ENCODE measurements around the gene KRT81.
"Not testable (repeated sequence)": the region's sequence is repeated elsewhere in the genome, so short reads cannot be mapped to it uniquely, and the experiment has no call there.

The KRT81 gene

GRCh38 chr12:52275686-52276085 is 15.6 kb downstream of the KRT81 start:
- no peak for DNase-seq (ENCODE audit: low read depth in 1 of 2, low spot score in 1 of 2)

GRCh38 chr12:52274521-52275120 is 16.7 kb downstream of the KRT81 start, which contains the start of gene KRT86:
Gene KRT86, plus strand, starts transcription at chr12:52274645. Its CDS starts 27,272 bp downstream, at chr12:52301917.
- no peak for DNase-seq (ENCODE audit: low read depth in 1 of 2, low spot score in 1 of 2)

GRCh38 chr12:52271158-52271557 is 20.2 kb downstream of the KRT81 start:
- DNase-seq (ENCODE audit: low read depth in 1 of 2, low spot score in 1 of 2) = no peak

GRCh38 chr12:52270541-52271070 is 20.7 kb downstream of the KRT81 start:
- DNase-seq (ENCODE audit: low read depth in 1 of 2, low spot score in 1 of 2) = no peak

- DNase-seq (ENCODE audit: low read depth in 1 of 2, low spot score in 1 of 2) = no peak
Measured at GRCh38 chr12:52268212-52268611, 23.1 kb downstream of the KRT81 start.

- DNase-seq (ENCODE audit: low read depth in 1 of 2, low spot score in 1 of 2) = no peak
Measured at GRCh38 chr12:52267699-52268098, 23.6 kb downstream of the KRT81 start.

- no peak for DNase-seq (ENCODE audit: low read depth in 1 of 2, low spot score in 1 of 2)
Measured at GRCh38 chr12:52267266-52267665, 24.1 kb downstream of the KRT81 start.

GRCh38 chr12:52266514-52266913 is 24.8 kb downstream of the KRT81 start:
- no peak for DNase-seq (ENCODE audit: low read depth in 1 of 2, low spot score in 1 of 2)

- no peak for DNase-seq (ENCODE audit: low read depth in 1 of 2, low spot score in 1 of 2)
Measured at GRCh38 chr12:52264435-52264825, 26.9 kb downstream of the KRT81 start.

- DNase-seq (ENCODE audit: low read depth in 1 of 2, low spot score in 1 of 2) = no peak
Measured at GRCh38 chr12:52263761-52264434, 27.4 kb downstream of the KRT81 start.

- DNase-seq (ENCODE audit: low read depth in 1 of 2, low spot score in 1 of 2) = no peak
Measured at GRCh38 chr12:52262286-52262685, 29.0 kb downstream of the KRT81 start.

GRCh38 chr12:52261208-52261484 is 30.2 kb downstream of the KRT81 start:
- DNase-seq (ENCODE audit: low read depth in 1 of 2, low spot score in 1 of 2) = no peak

- no peak for DNase-seq (ENCODE audit: low read depth in 1 of 2, low spot score in 1 of 2)
Measured at GRCh38 chr12:52260361-52261207, 30.8 kb downstream of the KRT81 start.

- no peak for DNase-seq (ENCODE audit: low read depth in 1 of 2, low spot score in 1 of 2)
Measured at GRCh38 chr12:52259657-52260243, 31.6 kb downstream of the KRT81 start.

- DNase-seq (ENCODE audit: low read depth in 1 of 2, low spot score in 1 of 2) = no peak
Measured at GRCh38 chr12:52258335-52258901, 32.9 kb downstream of the KRT81 start.

- DNase-seq (ENCODE audit: low read depth in 1 of 2, low spot score in 1 of 2) = not testable (repeated sequence)
Measured at GRCh38 chr12:52257922-52258321, 33.4 kb downstream of the KRT81 start.

- DNase-seq (ENCODE audit: low read depth in 1 of 2, low spot score in 1 of 2) = no peak
Measured at GRCh38 chr12:52257074-52257551, 34.2 kb downstream of the KRT81 start.

- no peak for DNase-seq (ENCODE audit: low read depth in 1 of 2, low spot score in 1 of 2)
Measured at GRCh38 chr12:52256584-52256935, 34.8 kb downstream of the KRT81 start.

- DNase-seq (ENCODE audit: low read depth in 1 of 2, low spot score in 1 of 2) = no peak
Measured at GRCh38 chr12:52255926-52256583, 35.3 kb downstream of the KRT81 start.

- no peak for DNase-seq (ENCODE audit: low read depth in 1 of 2, low spot score in 1 of 2)
Measured at GRCh38 chr12:52254965-52255751, 36.2 kb downstream of the KRT81 start.

Measured in activated CD4-positive, alpha-beta T cell treated with anti-CD3 and anti-CD28 coated beads, Interleukin-2, amount 50 U/mL, for 24 hours (primary cell).